OCI-LY1 (cell line): ENCODE data around the gene ATAD3A.

Source experiments
- H2AFZ ChIP-seq: fragments of 200-600 bp; sonication (generic), shearing (Covaris generic); 2 replicates; pipeline ENCODE4 v1.6.0; 2014; ENCODE audit warnings: antibody characterized with exemption, mild to moderate bottlenecking, low read length
- H3F3A ChIP-seq: fragments of 200-600 bp; sonication (generic), shearing (Covaris generic); 2 replicates; pipeline ENCODE4 v1.6.0; 2014; ENCODE audit warnings: mild to moderate bottlenecking, antibody characterized with exemption, low read length, moderate library complexity; ENCODE audit not compliant: insufficient read depth
- H3K27ac ChIP-seq: fragments of 200-600 bp; sonication (generic); 2 replicates; pipeline ENCODE4 v1.5.1; 2014; ENCODE audit warnings: low read length, mixed run types, mild to moderate bottlenecking, low read depth; ENCODE audit not compliant: poor library complexity, severe bottlenecking
- H3K27me3 ChIP-seq: fragments of 200-600 bp; sonication (generic); 2 replicates; pipeline ENCODE4 v1.6.0; 2014; ENCODE audit warnings: antibody characterized with exemption, mild to moderate bottlenecking, low read length, moderate library complexity; ENCODE audit not compliant: insufficient read depth
- H3K36me3 ChIP-seq: fragments of 200-600 bp; sonication (generic); 2 replicates; pipeline ENCODE4 v1.6.1; 2014; ENCODE audit warnings: mild to moderate bottlenecking, antibody characterized with exemption, low read length, moderate library complexity, mixed read lengths; ENCODE audit not compliant: insufficient read depth
- H3K4me1 ChIP-seq: fragments of 200-600 bp; sonication (generic); 2 replicates; pipeline ENCODE4 v1.5.1; 2014; ENCODE audit warnings: mild to moderate bottlenecking, low read length, moderate library complexity; ENCODE audit not compliant: insufficient read depth, severe bottlenecking
- H3K4me2 ChIP-seq: fragments of 200-600 bp; sonication (generic), shearing (Covaris generic); 2 replicates; pipeline ENCODE4 v1.6.1; 2014; ENCODE audit warnings: low read length
- H3K4me3 ChIP-seq: fragments of 200-600 bp; sonication (generic); 2 replicates; pipeline ENCODE4 v1.5.1; 2014; ENCODE audit warnings: low read length, low read depth, mild to moderate bottlenecking, mixed read lengths; ENCODE audit not compliant: poor library complexity, severe bottlenecking
- H3K79me2 ChIP-seq: fragments of 200-600 bp; shearing (Covaris generic); 2 replicates; pipeline ENCODE4 v1.6.1; 2016; ENCODE audit warnings: mixed run types, low read length, mixed read lengths; ENCODE audit not compliant: insufficient read depth
- H3K9ac ChIP-seq: fragments of 200-600 bp; sonication (generic), shearing (Covaris generic); 2 replicates; pipeline ENCODE4 v1.6.1; 2014; ENCODE audit warnings: mild to moderate bottlenecking, low read length, mixed read lengths
- H3K9me2 ChIP-seq: fragments of 200-600 bp; sonication (generic), shearing (Covaris generic); 2 replicates; pipeline ENCODE4 v1.6.1; 2014; ENCODE audit warnings: low read depth, mild to moderate bottlenecking, low read length, mixed read lengths
- H3K9me3 ChIP-seq: fragments of 200-600 bp; shearing (Covaris generic); 2 replicates; pipeline ENCODE4 v1.6.1; 2014; ENCODE audit warnings: low read length, mixed read lengths
- H4K20me1 ChIP-seq: fragments of 200-600 bp; sonication (generic), shearing (Covaris generic); 2 replicates; pipeline ENCODE4 v1.6.0; 2016; ENCODE audit warnings: mild to moderate bottlenecking, low read length; ENCODE audit not compliant: insufficient read depth
- EZH2 ChIP-seq: fragments of 200-600 bp; sonication (generic), shearing (Covaris generic); IDR thresholded peaks from 2 replicates; pipeline ENCODE4 v1.8.0; 2017; ENCODE audit warnings: borderline replicate concordance, mixed run types, mild to moderate bottlenecking, antibody characterized with exemption, low read length, moderate library complexity, mixed read lengths
- TF ChIP-seq, protein P1 (sequence below): fragments of 200-600 bp; sonication (generic), shearing (Covaris generic); IDR thresholded peaks from 2 replicates; pipeline ENCODE4 v1.5.1; 2017; ENCODE audit warnings: mild to moderate bottlenecking, antibody characterized with exemption, low read length, moderate library complexity, mixed read lengths

The ATAD3A gene

DNA sequence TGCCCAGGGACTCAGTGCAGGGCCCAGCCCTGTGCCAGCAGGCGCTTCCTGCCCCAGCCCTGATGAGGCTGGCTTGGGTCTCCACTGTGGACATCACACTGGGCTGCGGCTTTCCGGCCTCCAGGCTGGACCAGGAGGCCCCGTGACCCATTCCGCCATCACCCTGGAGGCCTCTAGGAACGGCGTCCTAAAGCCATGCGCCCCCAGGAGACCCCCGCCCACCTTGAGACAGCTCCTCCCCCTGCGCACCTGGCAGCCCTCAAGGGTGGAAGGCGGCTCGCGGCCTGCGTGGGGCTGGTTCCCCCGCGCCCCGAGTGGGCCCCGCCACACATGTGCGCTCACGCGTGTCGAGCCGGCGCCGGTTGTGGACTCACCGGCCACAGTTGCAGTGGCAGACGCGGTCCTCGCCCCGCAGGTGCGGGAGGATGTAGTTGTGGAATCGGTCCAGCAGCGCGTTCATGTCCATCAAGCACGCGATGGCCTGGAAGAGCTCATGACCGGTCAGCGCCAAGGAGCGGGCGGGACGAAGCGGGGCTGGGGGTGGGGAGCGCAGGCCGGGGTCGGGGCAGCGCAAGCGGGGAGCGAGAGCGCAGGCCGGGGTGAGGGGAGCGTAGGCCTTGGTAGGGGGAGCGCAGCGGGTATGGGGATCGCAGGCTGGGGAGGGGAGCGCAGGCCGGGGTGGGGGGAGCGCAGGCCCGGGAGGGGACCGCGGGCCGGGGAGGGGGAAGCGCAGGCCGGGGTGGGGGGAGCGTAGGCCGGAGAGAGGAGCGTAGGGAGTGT is 27.5 kb downstream of the ATAD3A start:
- H3K4me2 ChIP-seq, result no peak overlapping the region
- no peak overlapping the region for H2AFZ ChIP-seq
- H3K9me2 ChIP-seq, result no peaks in the 10 kb centered on the region
- H4K20me1 ChIP-seq, result no peaks in the 10 kb centered on the region
- no peak overlapping the region for H3K27ac ChIP-seq
- no peaks in the 10 kb centered on the region for H3K9me3 ChIP-seq
- TF ChIP-seq, protein P1, sequence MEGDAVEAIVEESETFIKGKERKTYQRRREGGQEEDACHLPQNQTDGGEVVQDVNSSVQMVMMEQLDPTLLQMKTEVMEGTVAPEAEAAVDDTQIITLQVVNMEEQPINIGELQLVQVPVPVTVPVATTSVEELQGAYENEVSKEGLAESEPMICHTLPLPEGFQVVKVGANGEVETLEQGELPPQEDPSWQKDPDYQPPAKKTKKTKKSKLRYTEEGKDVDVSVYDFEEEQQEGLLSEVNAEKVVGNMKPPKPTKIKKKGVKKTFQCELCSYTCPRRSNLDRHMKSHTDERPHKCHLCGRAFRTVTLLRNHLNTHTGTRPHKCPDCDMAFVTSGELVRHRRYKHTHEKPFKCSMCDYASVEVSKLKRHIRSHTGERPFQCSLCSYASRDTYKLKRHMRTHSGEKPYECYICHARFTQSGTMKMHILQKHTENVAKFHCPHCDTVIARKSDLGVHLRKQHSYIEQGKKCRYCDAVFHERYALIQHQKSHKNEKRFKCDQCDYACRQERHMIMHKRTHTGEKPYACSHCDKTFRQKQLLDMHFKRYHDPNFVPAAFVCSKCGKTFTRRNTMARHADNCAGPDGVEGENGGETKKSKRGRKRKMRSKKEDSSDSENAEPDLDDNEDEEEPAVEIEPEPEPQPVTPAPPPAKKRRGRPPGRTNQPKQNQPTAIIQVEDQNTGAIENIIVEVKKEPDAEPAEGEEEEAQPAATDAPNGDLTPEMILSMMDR, result no peak
- H3K27me3 ChIP-seq, result no peaks in the 10 kb centered on the region; the same call in 1 of the 2 replicates
- no peak overlapping the region for H3K9ac ChIP-seq
- no peaks in the 10 kb centered on the region for H3K4me1 ChIP-seq
- H3F3A ChIP-seq, result no peaks in the 10 kb centered on the region
- no peak overlapping the region for H3K4me3 ChIP-seq
- H3K79me2 ChIP-seq, result no peaks in the 10 kb centered on the region
- H3K36me3 ChIP-seq, result peaks cover 27% of the 10 kb centered on the region

DNA sequence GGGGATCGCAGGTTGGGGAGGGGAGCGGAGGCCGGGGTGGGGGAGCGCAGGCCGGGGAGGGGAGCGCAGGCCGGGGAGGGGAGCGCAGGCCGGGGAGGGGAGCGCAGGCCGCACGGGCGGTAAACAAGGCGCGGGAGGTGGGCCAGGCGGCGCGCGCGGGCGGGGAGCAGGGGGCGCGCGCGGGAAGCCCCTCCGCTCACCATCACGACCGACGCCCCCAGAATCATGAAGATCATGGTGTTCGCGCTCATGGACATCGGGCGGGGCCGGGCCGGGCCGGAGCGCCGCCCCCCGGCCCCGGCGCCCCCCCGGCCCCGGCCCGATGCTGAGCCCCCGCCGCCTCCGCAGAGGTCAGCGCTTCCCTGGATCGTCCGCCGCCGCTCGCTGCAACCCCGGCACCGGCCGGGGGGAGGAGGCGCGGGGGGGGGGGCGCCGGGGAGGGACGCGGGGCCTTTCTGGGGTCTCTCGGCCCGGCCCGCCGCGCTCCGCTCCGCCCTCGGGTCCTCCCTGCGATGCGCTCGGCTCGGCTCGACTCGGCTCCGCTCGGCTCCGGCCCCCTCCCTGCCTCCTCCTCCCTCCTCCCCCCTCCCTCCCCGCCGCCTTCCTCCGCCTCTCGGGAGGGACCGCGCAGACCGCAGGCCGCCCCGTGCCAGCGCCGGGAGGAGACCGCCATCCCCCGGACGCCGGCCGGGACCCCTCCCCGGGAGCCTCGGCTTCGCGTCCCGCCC is 28.3 kb downstream of the ATAD3A start, which contains the start of gene TMEM240:
Gene TMEM240, minus strand, starts transcription at position 535 of the 728 bp plus-strand sequence. Its CDS starts 278 bp downstream, at position 257.
- Histone ChIP-seq H4K20me1 (no peaks in the 10 kb centered on the region), H3K4me3 (no peak within 1 kb of the TSS), H3K4me1 (no peaks in the 10 kb centered on the region), H3K9ac (no peak within 1 kb of the TSS), H3K36me3 (peaks cover 27% of the 10 kb centered on the region), H3F3A (no peaks in the 10 kb centered on the region), H3K9me2 (no peaks in the 10 kb centered on the region), H3K79me2 (no peaks in the 10 kb centered on the region), H3K4me2 (peak within 1 kb of the TSS; percentile 6; the same call in 1 of the 2 replicates), H3K27me3 (no peaks in the 10 kb centered on the region; the same call in 1 of the 2 replicates), H2AFZ (no peak within 1 kb of the TSS), H3K9me3 (no peaks in the 10 kb centered on the region), H3K27ac (no peak within 1 kb of the TSS)
- TF ChIP-seq, protein P1, result no peak
- no peak for TF ChIP-seq EZH2

DNA sequence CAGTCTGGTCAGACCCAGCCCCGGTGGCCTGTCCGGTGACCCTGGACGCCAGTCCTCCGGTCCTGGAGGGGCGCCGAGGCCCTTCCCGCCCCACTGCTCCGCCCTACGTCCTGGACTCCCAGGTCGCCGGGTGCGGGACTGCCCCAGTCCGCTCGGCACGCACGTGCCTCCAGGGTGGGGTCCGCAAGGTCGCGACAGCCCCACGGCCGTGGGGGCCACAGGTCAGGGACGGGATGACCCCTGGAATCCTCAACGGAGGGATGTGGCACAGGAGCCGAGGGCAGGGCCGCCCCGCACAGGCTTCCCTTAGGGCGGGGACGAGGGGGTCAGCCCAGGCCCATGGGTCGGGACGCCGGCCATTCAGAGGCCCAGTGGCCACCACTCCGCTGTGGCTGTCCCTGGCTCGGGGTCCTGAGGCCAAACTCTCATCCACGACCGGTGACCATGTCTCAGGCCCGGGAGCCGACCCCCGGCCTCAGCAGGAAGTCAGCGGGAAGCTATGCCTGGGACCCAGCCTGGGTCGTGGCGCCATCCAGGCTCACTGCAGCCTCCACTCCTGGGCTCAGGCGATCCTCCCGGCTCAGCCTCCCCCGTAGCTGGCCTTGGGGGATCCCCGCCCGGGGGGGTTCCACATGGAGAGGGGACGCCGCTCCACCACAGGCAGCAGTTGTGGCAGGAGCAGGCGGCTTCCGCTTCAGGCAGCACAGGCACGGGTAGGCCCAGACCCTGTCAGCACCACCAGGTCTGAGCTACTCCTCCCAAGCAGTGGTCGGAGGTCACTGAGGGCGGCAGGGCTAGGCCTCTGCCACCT is 29.1 kb downstream of the ATAD3A start:
- TF ChIP-seq, protein P1, result no peak
- no peak for TF ChIP-seq EZH2
- no peaks in the 10 kb centered on the region for H4K20me1 ChIP-seq
- H3K9ac ChIP-seq, result no peak overlapping the region
- no peak overlapping the region for H3K4me3 ChIP-seq
- H3K9me3 ChIP-seq, result no peaks in the 10 kb centered on the region
- H3K9me2 ChIP-seq, result no peaks in the 10 kb centered on the region
- no peaks in the 10 kb centered on the region for H3K79me2 ChIP-seq
- no peak overlapping the region for H2AFZ ChIP-seq
- no peaks in the 10 kb centered on the region; the same call in 1 of the 2 replicates for H3K27me3 ChIP-seq
- H3K36me3 ChIP-seq, result peaks cover 27% of the 10 kb centered on the region
- peak overlapping the region; percentile 6; the same call in 1 of the 2 replicates for H3K4me2 ChIP-seq
- no peak overlapping the region for H3K27ac ChIP-seq
- no peaks in the 10 kb centered on the region for H3K4me1 ChIP-seq
- no peaks in the 10 kb centered on the region for H3F3A ChIP-seq
